Left colon (tissue), 2 donors: ENCODE measurements around the gene DNASE1L3. TPM values are rescaled to one million over a fixed set of nuclear protein-coding genes. Genes with fewer than 3 reads are reported as not detected.

ENCODE experiments used
- ATAC-seq: fragments of 200-7000 bp; cut with Tn5 transposase; one replicate; pipeline ENCODE4 v1.9.1; 2020; ENCODE audit warnings: mild to moderate bottlenecking, moderate library complexity
- DNase-seq, 2 donors: peaks; one replicate each; pipeline ENCODE4 v3.0.0-alpha.2; 2020
- intact Hi-C, 2 donors: fragments of 100-400 bp; cut with DNase I in 1 of 2; cut with micrococcal nuclease in 1 of 2; formaldehyde crosslinking; loops; one replicate each; pipeline versions ENCODE4 v1.11.2 to v1.14.0; 2022; cut with DNase I, micrococcal nuclease
- total RNA-seq, 2 donors: library from RNA; stranded (reverse); fragmentation: NEBNext Ultra II Directional; extraction: Animal tissue kit (Norgen Biotek cat#: 25700); gene quantifications; one replicate each; pipeline ENCODE4 v1.2.1, GENCODE V29; 2021
- donor health status: DM: no; HTN: no; CAD: no.
- donor health status: DM: yes; HTN: yes; CAD: no.

Gene DNASE1L3
- total RNA-seq, 2 donors from 2014 or later = 1.2 to 8.1 TPM

GRCh38 chr3:58184982-58185360 is 25.8 kb downstream of the DNASE1L3 start:
- intact Hi-C loops = loop anchor here (5.0 to 10.0 kb wide), 2 partner anchors 110 to 117 kb away; no protein-coding TSS in a partner anchor
- DNase-seq (no peak), ATAC-seq (no peak)

DNA sequence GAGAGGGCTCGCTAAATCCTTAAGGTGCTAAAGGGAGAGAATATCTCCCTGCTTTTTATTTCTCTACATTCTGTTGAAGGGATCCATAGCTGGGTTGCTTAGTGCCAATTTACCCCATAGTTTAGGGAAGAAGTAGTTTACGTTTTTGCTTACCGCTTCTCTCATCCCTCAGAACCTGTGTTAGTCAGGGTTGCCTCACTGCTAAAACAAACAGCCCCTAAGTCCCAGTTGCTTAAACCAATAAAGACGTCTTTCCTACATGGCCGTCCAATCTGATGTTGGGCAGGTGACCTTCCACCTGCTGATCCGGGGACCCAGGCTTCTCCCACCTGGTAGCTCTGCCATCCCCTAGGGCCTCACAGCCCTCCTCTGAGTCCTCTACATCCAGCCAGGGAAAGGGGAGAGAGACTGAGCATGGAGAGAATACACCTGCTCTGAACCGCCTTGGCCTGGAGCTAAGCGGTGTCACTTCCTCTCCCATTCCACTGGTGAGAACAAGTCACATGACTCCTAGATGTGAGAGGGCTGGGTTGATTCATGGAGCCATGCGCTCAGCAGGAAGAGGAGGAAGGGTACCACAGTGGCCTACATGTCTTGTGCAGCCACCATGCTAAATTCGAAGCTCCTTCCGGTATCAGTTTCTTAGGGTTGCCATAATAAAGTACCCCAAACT is 26.3 kb downstream of the DNASE1L3 start:
- ATAC-seq (no peak), DNase-seq (no peak)
- intact Hi-C loops = loop anchor here in 1 of 2 donors (10.0 kb wide), 1 partner anchor 110 kb away; no protein-coding TSS in a partner anchor

DNA sequence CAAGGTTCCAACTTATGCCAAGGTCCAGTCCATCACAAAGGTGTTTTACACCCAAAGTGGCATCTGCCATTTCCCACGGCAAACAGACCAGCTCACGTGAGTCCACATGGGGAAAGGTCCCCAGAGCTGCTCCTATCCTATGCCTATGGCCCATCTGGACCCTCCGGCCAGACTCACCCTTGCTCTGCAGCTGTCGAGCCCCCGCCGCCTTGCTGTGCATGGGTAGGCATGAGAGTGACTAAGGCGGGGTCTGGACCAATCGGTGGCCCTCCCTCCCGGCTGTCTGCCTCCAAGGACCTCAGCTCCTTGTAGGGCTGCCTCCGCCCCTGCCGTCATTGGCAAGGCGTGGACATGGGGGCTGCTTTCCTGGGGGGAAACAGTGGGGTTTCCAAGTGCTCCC is 26.9 kb downstream of the DNASE1L3 start:
- DNase-seq (no peak), ATAC-seq (no peak)
- intact Hi-C loops = loop anchor here in 1 of 2 donors (10.0 kb wide), 1 partner anchor 111 kb away; no protein-coding TSS in a partner anchor

- ATAC-seq = no peak
- no peak for DNase-seq
- intact Hi-C loops = loop anchor here in 1 of 2 donors (10.0 kb wide), 1 partner anchor 112 kb away; no protein-coding TSS in a partner anchor
Measured at GRCh38 chr3:58183221-58183620, 27.6 kb downstream of the DNASE1L3 start.

- intact Hi-C loops = loop anchor here in 1 of 2 donors (10.0 kb wide), 1 partner anchor 114 kb away; no protein-coding TSS in a partner anchor
- ATAC-seq (peak; percentile 52), DNase-seq (no peak)
Measured at GRCh38 chr3:58180940-58181587, 29.7 kb downstream of the DNASE1L3 start.

- DNase-seq (no peak), ATAC-seq (no peak)
- intact Hi-C loops = loop anchor here in 1 of 2 donors (10.0 kb wide), 1 partner anchor 115 kb away; no protein-coding TSS in a partner anchor
Measured at GRCh38 chr3:58180099-58180880, 30.5 kb downstream of the DNASE1L3 start.

DNA sequence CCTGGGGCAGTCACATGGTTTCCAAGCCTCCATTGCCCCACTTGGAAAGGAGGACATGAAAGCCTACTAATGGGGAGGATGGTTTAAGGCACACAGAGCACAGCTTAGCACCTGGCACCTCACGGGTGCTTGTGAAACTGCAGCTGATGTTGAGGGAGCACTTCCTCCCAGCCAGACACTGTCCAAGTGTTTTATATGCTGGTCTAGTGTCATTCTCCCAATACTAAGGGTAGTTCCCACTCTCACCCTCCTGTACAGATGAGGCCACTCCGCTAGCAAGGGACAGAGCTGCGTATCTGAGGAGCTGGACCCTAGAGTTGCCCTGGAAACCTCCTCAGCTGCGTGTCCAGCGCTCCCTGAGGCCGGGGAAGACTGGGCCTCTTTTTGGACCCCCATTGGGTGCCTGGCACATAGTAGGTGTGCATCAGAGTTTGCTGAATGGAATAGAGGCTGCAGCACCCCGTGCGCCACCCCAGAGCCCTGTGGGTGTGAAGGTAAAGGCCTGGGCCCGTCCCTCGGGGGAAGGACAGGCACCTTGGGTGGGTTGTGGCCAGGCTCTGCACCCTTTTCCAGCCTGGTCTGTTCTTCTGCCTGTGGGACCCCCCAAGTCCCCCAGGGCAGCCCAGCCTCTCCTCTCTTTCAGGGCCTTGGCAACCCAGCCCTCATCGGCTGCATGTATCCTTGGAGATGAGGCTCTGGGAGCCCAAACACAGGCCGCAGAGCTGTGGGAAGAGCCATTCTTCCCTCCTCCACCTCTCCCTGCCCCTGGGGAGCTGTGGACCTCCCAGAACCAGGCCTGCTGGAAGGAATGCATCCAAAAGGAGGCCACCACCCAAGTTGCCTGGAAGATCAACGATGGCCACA is 31.3 kb downstream of the DNASE1L3 start:
- ATAC-seq (no peak), DNase-seq (no peak)
- intact Hi-C loops = loop anchor here (10.0 kb wide), 2 partner anchors 115 to 175 kb away; partner anchors contain the start of gene FLNB (in 1 of the 2)

GRCh38 chr3:58178528-58179234 is 32.1 kb downstream of the DNASE1L3 start:
- intact Hi-C loops = loop anchor here in 1 of 2 donors (10.0 kb wide), 1 partner anchor 174 kb away; the partner anchor contains the start of gene FLNB
- ATAC-seq (no peak), DNase-seq (peak in 1 of 2 donors; percentile 34)

- ATAC-seq = peak; percentile 49
- intact Hi-C loops = loop anchor here in 1 of 2 donors (10.0 kb wide), 1 partner anchor 173 kb away; the partner anchor contains the start of gene FLNB
- DNase-seq = peak; percentile 84 to 94
Measured at GRCh38 chr3:58177747-58178527, 32.8 kb downstream of the DNASE1L3 start.

DNA sequence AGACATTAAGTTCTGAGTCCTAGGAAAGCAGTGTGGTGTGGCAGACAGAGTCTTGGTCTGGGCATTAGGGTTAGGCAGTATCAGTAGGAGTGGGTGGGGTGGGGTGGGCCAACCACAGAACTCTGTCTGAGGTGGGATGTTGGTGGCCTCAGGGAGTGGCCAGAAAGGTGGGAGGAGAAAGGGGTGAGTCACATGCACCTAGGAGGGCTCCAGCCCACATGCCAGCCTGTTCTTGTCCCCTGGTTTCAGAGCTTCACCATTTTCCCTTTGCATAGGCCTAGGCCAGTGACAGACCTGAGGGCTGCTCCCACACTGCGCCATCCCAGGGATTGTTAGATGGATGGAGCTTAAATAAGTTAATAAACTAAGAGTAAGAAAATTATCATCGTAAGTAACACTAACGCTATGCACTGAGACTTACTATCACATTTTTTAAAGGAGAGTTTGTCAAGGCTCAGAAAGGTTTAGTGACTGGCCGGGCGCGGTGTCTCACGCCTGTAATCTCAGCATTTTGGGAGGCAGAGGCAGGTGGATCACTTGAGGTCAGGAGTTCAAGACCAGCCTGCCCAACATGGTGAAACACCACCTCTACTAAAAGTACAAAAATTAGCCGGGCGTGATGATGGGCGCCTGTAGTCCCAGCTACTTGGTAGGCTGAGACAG is 33.8 kb downstream of the DNASE1L3 start:
- no peak for ATAC-seq
- no peak for DNase-seq

DNA sequence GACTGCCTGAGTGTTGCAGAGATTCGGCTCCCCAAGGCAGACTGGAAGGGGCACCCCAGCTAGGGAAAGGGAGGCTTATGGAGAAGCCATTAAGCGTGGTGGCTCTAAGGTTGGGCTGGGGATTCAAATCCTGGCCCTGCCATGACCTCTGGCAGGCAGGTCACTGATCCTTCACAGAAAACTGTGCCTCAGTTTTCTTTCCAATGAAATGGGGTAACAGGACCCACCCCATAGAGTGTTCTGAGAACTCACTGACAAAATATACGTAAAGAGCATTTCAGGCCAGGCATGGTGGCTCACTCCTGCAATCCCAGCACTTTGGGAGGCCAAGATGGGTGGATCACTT is 34.6 kb downstream of the DNASE1L3 start:
- intact Hi-C loops = loop anchor here in 1 of 2 donors (10.0 kb wide), 1 partner anchor 171 kb away; the partner anchor contains the start of gene FLNB
- no peak for DNase-seq
- no peak for ATAC-seq

More for the DNA sequence above, 33.8 kb downstream of the DNASE1L3 start:
- intact Hi-C loops = loop anchor here in 1 of 2 donors (10.0 kb wide), 1 partner anchor 172 kb away; the partner anchor contains the start of gene FLNB

GRCh38 chr3:58175437-58176184 is 35.2 kb downstream of the DNASE1L3 start:
- ATAC-seq = peak; percentile 67
- peak; percentile 71 to 85 for DNase-seq
- intact Hi-C loops = loop anchor here in 1 of 2 donors (10.0 kb wide), 1 partner anchor 171 kb away; the partner anchor contains the start of gene FLNB

DNA sequence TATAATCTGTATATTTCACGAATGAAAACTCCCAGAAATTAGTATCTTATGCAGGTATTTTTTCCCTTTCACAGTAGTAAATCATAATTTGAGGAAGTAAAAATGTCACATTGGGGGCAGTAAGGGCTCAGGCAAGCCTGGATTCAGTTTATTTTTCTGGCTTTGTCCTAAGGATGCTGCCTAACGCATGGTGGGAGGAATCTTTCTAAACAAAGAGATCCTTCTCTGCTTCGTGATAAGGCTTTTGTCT is 35.7 kb downstream of the DNASE1L3 start:
- no peak for DNase-seq
- ATAC-seq = no peak
- intact Hi-C loops = loop anchor here in 1 of 2 donors (10.0 kb wide), 1 partner anchor 170 kb away; the partner anchor contains the start of gene FLNB

GRCh38 chr3:58173669-58174398 is 36.9 kb downstream of the DNASE1L3 start:
- intact Hi-C loops = loop anchor here in 1 of 2 donors (10.0 kb wide), 1 partner anchor 169 kb away; the partner anchor contains the start of gene FLNB
- DNase-seq = peak; percentile 64 to 69
- ATAC-seq = peak; percentile 4
